Epithelial cell of alveolus of lung (primary cell): Measurements from ENCODE around the gene PNPO. TPM values are rescaled to one million over a fixed set of nuclear protein-coding genes. Genes with fewer than 3 reads are reported as not detected.

ENCODE experiments used
- total RNA-seq: library from RNA; depleted of rRNA; stranded (reverse); fragments of >200 nt; gene quantifications from 2 replicates; pipeline ENCODE4 v1.2.1, GENCODE V29; 2015

Gene PNPO
- 17.2 and 32.7 TPM in 2 replicates for total RNA-seq

DNA sequence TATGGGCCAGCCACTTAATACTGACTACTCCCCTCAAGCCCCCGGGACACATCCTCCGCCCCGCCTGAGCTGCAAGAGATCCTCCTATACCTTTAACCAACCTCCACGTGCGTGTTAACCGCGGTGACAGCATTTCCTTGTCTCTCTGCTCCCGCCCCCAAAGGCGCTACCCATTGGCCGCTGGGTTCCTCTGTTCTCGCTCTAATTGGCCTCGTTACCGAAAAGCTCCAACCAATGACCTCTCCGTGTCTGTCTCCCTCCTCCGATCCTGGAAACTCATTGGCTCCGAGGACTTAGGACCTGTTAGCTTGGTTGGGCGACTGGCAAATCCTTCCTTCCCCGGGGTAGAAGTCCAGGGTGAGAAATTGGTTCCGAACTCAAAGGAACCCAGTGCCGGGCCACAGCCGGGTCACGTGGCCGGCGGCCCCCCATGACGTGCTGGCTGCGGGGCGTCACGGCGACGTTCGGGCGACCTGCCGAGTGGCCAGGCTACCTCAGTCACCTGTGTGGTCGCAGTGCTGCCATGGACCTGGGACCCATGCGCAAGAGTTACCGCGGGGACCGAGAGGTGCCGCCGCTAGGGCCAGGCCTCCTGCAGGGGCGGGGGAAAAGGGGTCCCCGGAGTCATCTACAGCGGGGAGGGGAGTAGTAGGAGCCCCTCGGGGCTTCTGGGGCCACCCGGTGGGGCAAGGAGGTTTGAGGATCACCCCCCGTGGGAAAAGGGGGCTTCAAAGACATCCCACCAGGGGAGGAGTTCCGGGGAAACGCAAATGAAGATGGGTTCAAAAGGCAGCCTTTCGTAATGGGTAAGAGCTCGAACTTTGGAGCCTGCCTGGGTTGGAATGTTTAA, at the start of gene PNPO:
TSS of gene PNPO (plus strand) at position 326 of the 850 bp plus-strand sequence. CDS start at position 431, 105 bp downstream.

DNA sequence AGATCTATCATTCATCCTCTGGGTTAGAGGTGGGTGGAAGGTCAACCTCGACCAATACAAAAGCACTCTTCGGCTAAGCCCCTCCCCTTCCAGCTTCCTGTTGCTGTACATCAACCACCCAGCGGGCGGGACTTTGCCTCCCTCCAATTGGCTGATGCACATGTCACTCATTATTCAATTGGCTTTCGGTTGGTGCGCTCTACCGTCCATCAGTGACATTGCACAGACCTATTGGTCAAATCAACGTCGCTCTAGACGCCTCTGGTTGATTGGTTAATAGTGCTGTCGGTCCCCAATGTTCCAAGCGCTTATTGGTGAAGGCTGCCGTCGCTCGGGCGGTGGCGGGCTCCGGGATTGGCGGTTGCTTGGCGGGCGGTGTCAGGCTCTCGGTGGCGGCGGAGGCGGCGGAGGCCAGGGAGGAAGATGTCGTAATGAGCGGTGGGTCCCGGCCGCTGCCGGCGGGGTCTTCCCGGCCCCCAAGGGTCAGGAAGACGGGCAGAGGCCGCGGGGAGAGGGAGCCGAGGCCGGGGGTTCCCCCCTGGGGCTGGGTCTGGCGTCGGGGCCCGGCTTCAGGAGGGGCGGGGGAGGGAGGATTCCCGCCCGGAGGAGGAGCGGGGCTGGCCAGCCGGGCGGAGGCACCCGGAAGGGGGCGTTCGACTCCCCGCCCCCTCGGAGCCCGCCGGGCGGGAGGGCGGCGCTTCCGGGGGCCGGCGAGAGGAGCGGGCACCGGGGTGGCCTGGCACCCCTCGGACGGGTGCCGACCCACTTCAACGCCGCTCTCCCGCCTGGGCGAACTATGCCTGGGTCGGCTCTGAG, 45.3 kb upstream of the PNPO start, which contains the start of gene SP2:
TSS of gene SP2 (plus strand) at position 381 of the 816 bp plus-strand sequence. CDS start at position 432, 51 bp downstream.

DNA sequence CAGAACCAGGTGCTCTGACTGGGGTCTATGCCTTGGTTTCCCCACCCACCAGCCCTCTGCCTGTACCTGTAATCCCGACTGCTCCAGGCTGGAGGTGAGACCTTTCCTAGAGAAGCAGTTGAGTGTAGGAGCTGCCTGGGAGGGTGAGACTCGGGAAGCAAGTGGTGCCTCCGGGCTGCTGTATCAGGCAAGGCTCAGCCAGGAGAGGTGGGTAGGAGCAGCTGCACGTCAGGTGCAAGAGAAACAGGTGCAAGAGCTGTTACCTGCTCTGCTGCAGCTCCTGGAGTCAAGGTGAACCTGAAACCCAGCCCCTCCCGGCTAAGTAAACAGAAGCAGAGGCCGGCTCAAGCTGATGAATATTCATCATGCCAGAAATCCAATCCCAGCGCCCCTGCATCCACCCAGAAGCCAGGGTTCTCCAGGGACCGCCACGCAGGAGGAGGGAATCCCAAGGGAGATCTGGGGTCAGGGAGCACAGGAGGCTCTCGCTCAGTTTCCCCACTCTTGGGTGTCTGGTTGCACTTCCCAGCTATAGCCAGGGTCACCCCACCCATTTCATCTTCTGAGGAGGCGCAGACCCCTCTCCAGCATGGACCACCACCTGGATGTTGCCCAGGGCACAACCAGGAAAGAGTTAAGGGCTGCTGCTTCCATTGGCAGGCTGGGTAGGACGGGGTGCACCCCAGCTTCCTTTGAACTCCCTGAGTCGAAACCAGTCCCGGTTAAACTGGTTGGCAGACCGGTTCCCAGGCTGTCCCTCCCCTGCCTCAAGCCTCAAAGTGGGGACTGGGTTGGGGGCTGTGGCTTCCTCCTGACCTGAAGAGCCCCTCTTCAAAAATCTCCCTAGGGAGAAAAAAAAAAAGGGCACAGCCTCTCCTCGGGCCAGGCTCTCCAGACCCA, 16.5 kb downstream of the PNPO start, which contains the start of gene PRR15L:
TSS of gene PRR15L (minus strand) at position 293 of the 900 bp plus-strand sequence. CDS start 4,649 bp downstream, outside the sequence.

DNA sequence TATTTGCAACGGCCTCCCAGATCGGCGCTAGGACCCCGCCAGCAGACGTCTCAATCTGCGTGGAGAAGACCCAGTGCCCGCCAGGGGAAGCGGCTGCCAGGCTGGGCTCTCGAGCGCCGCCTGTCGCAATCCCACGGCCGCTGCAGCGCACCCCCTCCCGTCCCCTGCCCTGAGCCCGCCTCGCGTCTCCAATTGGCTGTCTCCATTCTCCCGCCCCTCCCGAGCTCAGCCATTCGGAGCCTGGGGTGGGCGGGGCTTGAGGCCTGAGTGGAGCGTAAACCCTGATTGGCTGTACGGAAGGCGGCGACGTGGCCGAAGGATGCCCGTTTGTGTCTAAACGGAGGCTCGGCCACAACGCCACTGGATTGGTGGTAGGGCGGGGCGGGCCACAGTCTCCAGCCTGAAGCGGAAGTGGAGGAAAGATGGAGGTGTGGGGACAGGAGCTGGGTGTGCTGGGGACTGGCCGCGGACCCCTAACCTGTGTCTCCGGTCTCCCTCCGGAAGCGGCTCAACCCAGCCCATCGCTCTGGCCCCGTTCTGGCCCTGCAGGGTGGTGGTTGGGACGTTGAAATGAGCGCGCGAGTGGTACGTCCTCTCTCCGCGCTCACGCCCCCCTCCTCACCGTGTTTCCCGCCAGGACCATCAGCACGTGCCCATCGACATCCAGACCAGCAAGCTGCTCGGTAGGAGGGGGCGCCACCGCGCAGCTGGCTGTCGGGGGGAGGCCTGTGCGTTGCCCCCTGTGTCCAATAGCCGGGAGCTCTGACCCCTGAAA, 29.5 kb downstream of the PNPO start, which contains the start of gene CDK5RAP3:
TSS of gene CDK5RAP3 (plus strand) at position 389 of the 775 bp plus-strand sequence. CDS start at position 423, 34 bp downstream.

Other genes starting within 250 kb of the PNPO start
- 4.5 and 12.9 TPM in 2 replicates for gene TBKBP1, start 247.4 kb upstream of the PNPO start, total RNA-seq
- 0.39 TPM in 1 of 2 replicates, not detected in the other for gene TBX21, start 208.3 kb upstream of the PNPO start, total RNA-seq
- 5.9 and 10.6 TPM in 2 replicates for gene OSBPL7, start 119.8 kb upstream of the PNPO start, total RNA-seq
- gene MRPL10, start 110.0 kb upstream of the PNPO start, total RNA-seq, result 56.2 and 57.4 TPM in 2 replicates
- 0.13 TPM in 1 of 2 replicates, not detected in the other for gene LRRC46, start 109.9 kb upstream of the PNPO start, total RNA-seq
- gene SCRN2, start 100.3 kb upstream of the PNPO start, total RNA-seq, result 16.8 and 27.5 TPM in 2 replicates
- 0.13 TPM in 1 of 2 replicates, not detected in the other for gene SP6, start 90.4 kb upstream of the PNPO start, total RNA-seq
- 2.1 and 4.6 TPM in 2 replicates for gene SP2, start 45.3 kb upstream of the PNPO start, total RNA-seq
- gene PRR15L, start 16.3 kb downstream of the PNPO start, total RNA-seq, result 0.26 TPM in 1 of 2 replicates, not detected in the other
- 32.2 and 58.6 TPM in 2 replicates for gene CDK5RAP3, start 29.5 kb downstream of the PNPO start, total RNA-seq
- gene COPZ2, start 96.2 kb downstream of the PNPO start, total RNA-seq, result 34.8 and 54.0 TPM in 2 replicates
- 69.8 and 125 TPM in 2 replicates for gene NFE2L1, start 106.8 kb downstream of the PNPO start, total RNA-seq
- gene CBX1, start 159.9 kb downstream of the PNPO start, total RNA-seq, result 54.4 and 64.8 TPM in 2 replicates
- gene SNX11, start 166.2 kb downstream of the PNPO start, total RNA-seq, result 7.7 and 12.3 TPM in 2 replicates